GM12878 (cell line): ENCODE measurements around the gene SUSD6. TPM values are rescaled to one million over a fixed set of nuclear protein-coding genes. Genes with fewer than 3 reads are reported as not detected.

Experiments used
- ATAC-seq: fragments of 200-7000 bp; cut with Tn5 transposase; 3 replicates; pipeline ENCODE4 v1.9.1; 2020; ENCODE audit warnings: mild to moderate bottlenecking, moderate library complexity
- BruUV-seq: library from RNA; stranded (reverse); fragments of 400-500 nt; replicated peaks from 2 replicates; lab custom pipeline; 2021; lab: Mats Ljungman, UMichigan
- CTCF ChIA-PET: fragments of 300-600 bp; sonication (Branson Sonifier 250); formaldehyde crosslinking; extraction: SDS; loops from one replicate; lab custom pipeline; 2021; ENCODE audit warnings: inconsistent platforms; lab: Yijun Ruan, JAX
- POLR2A ChIA-PET: fragments of 350-600 bp; formaldehyde crosslinking; extraction: SDS; loops from one replicate; lab custom pipeline; 2021; ENCODE audit warnings: inconsistent platforms; lab: Charles Lee
- RAD21 ChIA-PET: fragments of 300-600 bp; sonication (Branson Sonifier 250); formaldehyde crosslinking; loops from one replicate; lab custom pipeline; 2023; ENCODE audit warnings: antibody characterized with exemption; ENCODE audit not compliant: unreplicated experiment; lab: Charles Lee
- SMC1A ChIA-PET: fragments of 300-600 bp; sonication (Branson Sonifier 250); formaldehyde crosslinking; loops from one replicate; lab custom pipeline; 2023; ENCODE audit not compliant: unreplicated experiment, uncharacterized antibody; lab: Charles Lee
- DNase-seq: peaks from one replicate; pipeline ENCODE4 v3.0.0-alpha.2; 2011; ENCODE audit warnings: low read depth, low spot score
- FAIRE-seq: peaks from 3 replicates; lab custom pipeline; 2011; peaks lifted over from hg19 to GRCh38; lab: Jason Lieb, UNC
- H2AFZ ChIP-seq: 2 replicates; pipeline ENCODE4 v1.6.0; 2011; ENCODE audit warnings: low read depth, low read length, control low read depth; ENCODE audit not compliant: control insufficient read depth
- H3K27ac ChIP-seq: 2 replicates; pipeline ENCODE4 v1.5.1; 2011; ENCODE audit warnings: control low read depth; ENCODE audit not compliant: control insufficient read depth, insufficient read depth
- H3K27me3 ChIP-seq, 2 experiments: replicated peaks in 1 of 2; 2 replicates each; pipeline versions ENCODE4 v1.6.0 to v1.6.1; 2011; ENCODE audit warnings: low read length in 1 of 2; ENCODE audit not compliant: control insufficient read depth in 2 of 2, insufficient read depth in 2 of 2
- H3K36me3 ChIP-seq, 2 experiments: 2 replicates each; pipeline ENCODE4 v1.5.1; 2011; ENCODE audit warnings: low read length in 1 of 2; ENCODE audit not compliant: control insufficient read depth in 2 of 2, insufficient read depth in 2 of 2
- H3K4me1 ChIP-seq: 2 replicates; pipeline ENCODE4 v1.6.1; 2011; ENCODE audit warnings: mild to moderate bottlenecking, low read length, moderate library complexity, mixed read lengths; ENCODE audit not compliant: control insufficient read depth, insufficient read depth
- H3K4me2 ChIP-seq: 2 replicates; pipeline ENCODE4 v1.6.0; 2011; ENCODE audit warnings: control low read depth; ENCODE audit not compliant: control insufficient read depth, insufficient read depth
- H3K4me3 ChIP-seq: fragments of 200-600 bp; sonication (generic); 2 replicates; pipeline ENCODE4 v1.5.1; 2016
- H3K79me2 ChIP-seq: 2 replicates; pipeline ENCODE4 v1.6.0; 2011; ENCODE audit warnings: low read length; ENCODE audit not compliant: control insufficient read depth, insufficient read depth
- H3K9ac ChIP-seq: 2 replicates; pipeline ENCODE4 v1.8.0; 2011; ENCODE audit warnings: low read length, control low read depth, mixed read lengths; ENCODE audit not compliant: control insufficient read depth, insufficient read depth
- H3K9me3 ChIP-seq: replicated peaks from 3 replicates; pipeline ENCODE4 v1.5.1; 2011; ENCODE audit warnings: mild to moderate bottlenecking, low read length; ENCODE audit not compliant: control insufficient read depth, insufficient read depth
- H4K20me1 ChIP-seq: 2 replicates; pipeline ENCODE4 v1.6.0; 2011; ENCODE audit not compliant: control insufficient read depth, insufficient read depth
- CREM ChIP-seq: IDR thresholded peaks from 2 replicates; pipeline ENCODE4 v1.6.1; 2014; ENCODE audit warnings: antibody characterized with exemption, low read depth
- CTCF ChIP-seq, 3 experiments: IDR thresholded peaks in 2 of 3; conservative IDR thresholded peaks in 1 of 3; 2 replicates each; pipeline ENCODE4 v1.5.1; 2011; ENCODE audit warnings: low read depth in 3 of 3, low read length in 3 of 3, mild to moderate bottlenecking in 3 of 3, control low read depth in 2 of 3, moderate library complexity in 2 of 3, inconsistent platforms in 1 of 3, mixed read lengths in 1 of 3; ENCODE audit not compliant: control insufficient read depth in 2 of 3, insufficient read depth in 1 of 3; ENCODE audit errors: extremely low read depth in 1 of 3
- EED ChIP-seq: sonication (generic); IDR thresholded peaks from 2 replicates; pipeline ENCODE4 v1.6.1; 2016; ENCODE audit warnings: antibody characterized with exemption, low read depth
- EZH2 ChIP-seq: IDR thresholded peaks from 2 replicates; pipeline ENCODE4 v1.6.1; 2012; ENCODE audit warnings: low read depth, mild to moderate bottlenecking, control low read depth, inconsistent platforms, low read length, borderline replicate concordance; ENCODE audit not compliant: control insufficient read depth
- HDAC6 ChIP-seq: fragments of 200-600 bp; sonication (generic); IDR thresholded peaks from one replicate; pipeline ENCODE4 v1.8.0; 2017; ENCODE audit warnings: antibody characterized with exemption; ENCODE audit not compliant: unreplicated experiment
- IRF3 ChIP-seq: fragments of 450-650 bp; IDR thresholded peaks from 2 replicates; pipeline ENCODE4 v1.6.1; 2014; ENCODE audit warnings: mild to moderate bottlenecking
- LARP7 ChIP-seq: fragments of 450-650 bp; IDR thresholded peaks from 2 replicates; pipeline ENCODE4 v1.6.1; 2017; ENCODE audit warnings: mild to moderate bottlenecking
- PML ChIP-seq: IDR thresholded peaks from 2 replicates; pipeline ENCODE4 v1.6.1; 2012; ENCODE audit warnings: low read length, inconsistent platforms
- SMAD5 ChIP-seq: IDR thresholded peaks from 2 replicates; pipeline ENCODE4 v1.6.1; 2016; ENCODE audit warnings: antibody characterized with exemption, low read depth
- SREBF1 ChIP-seq: IDR thresholded peaks from 2 replicates; pipeline ENCODE4 v1.6.1; 2012; ENCODE audit warnings: mild to moderate bottlenecking, low read length
- STAT3 ChIP-seq: IDR thresholded peaks from 2 replicates; pipeline ENCODE4 v1.6.1; 2011; ENCODE audit warnings: low read depth, low read length, improper control_type of control experiment
- TCF3 ChIP-seq: IDR thresholded peaks from 2 replicates; pipeline ENCODE4 v1.6.1; 2012; ENCODE audit warnings: low read depth, mild to moderate bottlenecking, low read length, borderline replicate concordance; ENCODE audit not compliant: insufficient read depth
- ZNF24 ChIP-seq: fragments of 450-650 bp; IDR thresholded peaks from 2 replicates; pipeline ENCODE4 v1.6.1; 2017; ENCODE audit warnings: antibody characterized with exemption, mild to moderate bottlenecking
- ZZZ3 ChIP-seq: IDR thresholded peaks from 2 replicates; pipeline ENCODE4 v1.6.1; 2011; ENCODE audit warnings: low read depth; ENCODE audit not compliant: control insufficient read depth, insufficient read length
- WGBS: methylation state at CpG from one replicate; pipeline ENCODE4 v1.1.6; 2016; ENCODE audit warnings: low lambda C conversion rate; ENCODE audit not compliant: insufficient replicate concordance, insufficient coverage; ENCODE audit errors: missing lambda C conversion rate; 5-methylcytosine and 5-hydroxymethylcytosine counted together
- in situ Hi-C: fragments of 300-500 bp; cut with MboI; formaldehyde crosslinking; loops from 9 replicates; pipeline ENCODE4 v1.14.3; 2018; ENCODE audit warnings: mixed read lengths
- intact Hi-C: fragments of 100-400 bp; cut with micrococcal nuclease; formaldehyde crosslinking; loops from one replicate; pipeline ENCODE4 v1.14.2; 2022; ENCODE audit not compliant: unreplicated experiment
- polyA plus RNA-seq, 11 experiments: library from polyadenylated mRNA; depleted of rRNA in 4 of 11; unstranded in 6 of 11; stranded (reverse) in 5 of 11; fragments of >200 nt; fragmentation: Nextera tagmentation in 4 of 11; fragmentation: Illumina TruSeq in 1 of 11; extraction: Ambion mirVana in 4 of 11; extraction: Trizol in 1 of 11; gene quantifications; 1 replicate in 1 of 11; 2 replicates in 10 of 11; pipeline versions ENCODE4 v1.2.1 to v1.2.3, GENCODE V29; 2011 to 2016; ENCODE audit warnings: inconsistent platforms in 2 of 11, missing spikeins in 2 of 11, low read depth in 1 of 11
- total RNA-seq, 4 experiments: library from RNA; depleted of rRNA in 3 of 4; stranded (reverse); fragments of >200 nt in 3 of 4; fragmentation: Illumina TruSeq in 1 of 4; extraction: Trizol in 1 of 4; gene quantifications; 2 replicates each; pipeline versions ENCODE4 v1.2.1 to v1.2.3, GENCODE V29; 2013 to 2021
- TF ChIP-seq, protein P1 (sequence below): IDR thresholded peaks from 2 replicates; pipeline ENCODE4 v1.6.1; 2011; ENCODE audit warnings: borderline replicate concordance, low read depth, mild to moderate bottlenecking, moderate library complexity, mixed read lengths, low read length; ENCODE audit not compliant: insufficient read depth; ENCODE audit errors: extremely low read length

SUSD6 gene
- total and polyA plus RNA-seq, 10 of the 15 experiments (the other 5 are each of a cell fraction or from before 2014, with no cell fraction given) = 6.6 to 39.8 (median 20.2) TPM

- in situ Hi-C loops (no loop called here), intact Hi-C loops (no loop called here)
- no TSS peak for BruUV-seq
- ATAC-seq = peak; percentile 51
- Histone ChIP-seq H4K20me1 (no peaks in the 10 kb centered on the region), H3K4me1 (no peaks in the 10 kb centered on the region), H2AFZ (no peak overlapping the region), H3K79me2 (no peaks in the 10 kb centered on the region), H3K9me3 (no peaks in the 10 kb centered on the region), H3K27ac (no peak overlapping the region), H3K27me3 (no peaks in the 10 kb centered on the region), H3K36me3 (no peaks in the 10 kb centered on the region), H3K4me3 (no peak overlapping the region), H3K4me2 (no peak overlapping the region)
- CTCF ChIA-PET = interaction anchor here (1.3 kb wide), 1 partner anchor 20 kb away, joined by 3 read pairs; no protein-coding TSS in a partner anchor
- 66% methylated on average over 2 of the region's 2 CpGs for WGBS
- POLR2A ChIA-PET = interaction anchor here (1.1 kb wide), 1 partner anchor 11 kb away, joined by 3 read pairs; no protein-coding TSS in a partner anchor
- FAIRE-seq = no peak
- SMC1A ChIA-PET = interaction anchor here (0.7 kb wide), 1 partner anchor 23 kb away, joined by 3 read pairs; no protein-coding TSS in a partner anchor
- RAD21 ChIA-PET = interaction anchor here (1.2 kb wide), 1 partner anchor 23 kb away, joined by 3 read pairs; no protein-coding TSS in a partner anchor
- TF ChIP-seq ZNF24 (no peak), STAT3 (no peak), PML (no peak), EZH2 (no peak), EED (no peak), IRF3 (no peak), LARP7 (no peak), SMAD5 (no peak), HDAC6 (no peak), CREM (no peak), TCF3 (no peak), SREBF1 (no peak), ZZZ3 (no peak), CTCF (IDR thresholded peaks at IDR 0.05 in 2 of 3, conservative IDR thresholded peaks at IDR 0.05 in 1 of 3; ENCODE audit: control insufficient read depth in 2 of 3, extremely low read depth in 1 of 3, insufficient read depth in 1 of 3, low read depth in 3 of 3, low read length in 3 of 3) (no peak)
- TF ChIP-seq, protein P1, sequence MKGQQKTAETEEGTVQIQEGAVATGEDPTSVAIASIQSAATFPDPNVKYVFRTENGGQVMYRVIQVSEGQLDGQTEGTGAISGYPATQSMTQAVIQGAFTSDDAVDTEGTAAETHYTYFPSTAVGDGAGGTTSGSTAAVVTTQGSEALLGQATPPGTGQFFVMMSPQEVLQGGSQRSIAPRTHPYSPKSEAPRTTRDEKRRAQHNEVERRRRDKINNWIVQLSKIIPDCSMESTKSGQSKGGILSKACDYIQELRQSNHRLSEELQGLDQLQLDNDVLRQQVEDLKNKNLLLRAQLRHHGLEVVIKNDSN = no peak
- TF ChIP-seq, all 136 proteins: peak for 0
- H3K9ac ChIP-seq = no peak overlapping the region
- no peak for DNase-seq
These were observed 139.1 kb downstream of the SUSD6 start for GRCh38 chr14:69750495-69750894.
